ENCODE measurements around the gene SYNM.

Gene SYNM

DNA sequence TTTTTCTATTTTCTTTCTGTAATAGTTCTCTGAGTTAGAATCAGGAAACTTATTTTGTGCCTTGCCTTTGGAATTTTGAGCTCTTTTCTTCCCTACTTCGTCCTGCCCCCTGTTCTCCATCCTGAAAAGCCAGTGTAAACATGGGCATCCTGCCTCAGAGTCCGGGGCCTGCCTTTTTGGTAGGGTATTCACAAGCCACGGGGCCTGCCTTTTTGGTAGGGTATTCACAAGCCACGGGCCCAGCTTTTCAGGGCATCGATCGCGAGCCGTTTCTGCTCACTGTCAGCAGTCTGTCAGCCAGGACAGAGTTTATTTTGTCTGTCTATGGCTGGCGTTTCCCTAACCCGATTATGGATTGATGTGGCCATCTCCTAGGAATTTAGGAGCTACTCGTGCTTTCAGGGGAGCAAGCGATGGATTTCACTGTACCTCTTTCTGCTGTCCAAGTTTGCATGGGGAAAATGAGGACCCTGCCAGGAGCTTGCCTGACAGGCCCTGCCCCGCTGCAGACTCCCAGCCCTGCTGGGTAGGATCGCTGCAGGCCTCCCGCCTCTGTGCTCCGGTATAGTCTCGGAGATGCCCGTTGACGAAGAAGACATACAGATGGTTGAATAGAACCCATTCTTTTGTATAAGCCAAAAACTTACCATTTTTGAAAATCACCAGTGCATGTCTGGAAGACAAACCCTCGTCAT, 12.8 kb downstream of the SYNM start:
- Histone ChIP-seq H3K9ac (ENCODE audit: low read depth, low read length) (no peak overlapping the region), H3K4me1 (ENCODE audit: control insufficient read depth, insufficient read depth, low read length) (no peaks in the 10 kb centered on the region), H3K27me3 (ENCODE audit: control insufficient read depth, insufficient read depth, low read length) (no peaks in the 10 kb centered on the region), H3K36me3 (ENCODE audit: control insufficient read depth, insufficient read depth, low read length) (no peaks in the 10 kb centered on the region), H3K4me3 (ENCODE audit: low read depth, low read length) (no peak overlapping the region), H3K27ac (ENCODE audit: low read depth, low read length) (no peak overlapping the region), H3K9me3 (ENCODE audit: control insufficient read depth, insufficient read depth, low read length) (no peaks in the 10 kb centered on the region)

GRCh38 chr15:99118258-99118632, 13.4 kb downstream of the SYNM start:
- Histone ChIP-seq H3K4me3 (ENCODE audit: low read depth, low read length) (no peak overlapping the region), H3K9me3 (ENCODE audit: control insufficient read depth, insufficient read depth, low read length) (no peaks in the 10 kb centered on the region), H3K27me3 (ENCODE audit: control insufficient read depth, insufficient read depth, low read length) (no peaks in the 10 kb centered on the region), H3K4me1 (ENCODE audit: control insufficient read depth, insufficient read depth, low read length) (peaks cover under 1% of the 10 kb centered on the region; the same call in 1 of the 2 replicates), H3K27ac (ENCODE audit: low read depth, low read length) (no peak overlapping the region), H3K36me3 (ENCODE audit: control insufficient read depth, insufficient read depth, low read length) (no peaks in the 10 kb centered on the region), H3K9ac (ENCODE audit: low read depth, low read length) (no peak overlapping the region)

DNA sequence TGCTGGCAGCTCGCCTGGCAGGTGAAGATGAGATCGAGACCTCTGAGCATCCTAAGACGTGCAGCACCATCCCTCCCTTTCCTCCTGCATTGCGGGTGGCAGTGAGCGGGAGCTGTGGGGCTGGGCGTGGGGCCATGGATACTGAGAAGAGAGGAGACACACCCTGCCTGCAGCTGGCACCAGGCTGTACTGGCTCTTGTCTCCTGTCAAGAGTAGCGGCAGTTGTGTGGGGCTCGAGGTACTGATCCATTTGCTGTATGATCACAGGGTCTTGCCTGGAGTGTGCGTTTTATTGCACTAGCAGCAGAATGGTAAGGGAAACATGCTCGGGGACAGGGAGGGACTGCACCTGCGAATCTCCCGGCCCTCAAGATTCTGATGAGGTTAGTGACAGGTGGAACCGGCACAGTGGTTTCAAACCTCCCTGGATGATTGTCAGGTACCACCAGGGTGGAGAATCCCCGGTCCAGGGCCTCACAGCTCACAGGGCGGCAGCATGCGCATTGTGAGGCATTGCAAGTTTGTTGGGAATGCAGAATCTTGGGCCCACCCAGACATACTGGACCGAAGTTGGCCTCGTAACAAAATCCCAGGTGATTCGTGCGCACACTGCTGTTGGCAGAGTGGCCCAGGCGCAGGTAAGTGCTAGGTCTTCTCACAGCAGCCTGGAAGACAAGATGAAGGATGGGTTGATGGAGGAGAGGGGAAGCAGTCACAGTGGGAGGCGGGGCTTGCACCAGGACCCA, 14.1 kb downstream of the SYNM start:
- peaks cover 8% of the 10 kb centered on the region; the same call in 1 of the 2 replicates for H3K4me1 ChIP-seq (ENCODE audit: control insufficient read depth, insufficient read depth, low read length)
- no peak overlapping the region for H3K4me3 ChIP-seq (ENCODE audit: low read depth, low read length)
- H3K27ac ChIP-seq (ENCODE audit: low read depth, low read length), result no peak overlapping the region
- H3K27me3 ChIP-seq (ENCODE audit: control insufficient read depth, insufficient read depth, low read length), result no peaks in the 10 kb centered on the region
- H3K36me3 ChIP-seq (ENCODE audit: control insufficient read depth, insufficient read depth, low read length), result no peaks in the 10 kb centered on the region
- no peaks in the 10 kb centered on the region for H3K9me3 ChIP-seq (ENCODE audit: control insufficient read depth, insufficient read depth, low read length)
- H3K9ac ChIP-seq (ENCODE audit: low read depth, low read length), result no peak overlapping the region

GRCh38 chr15:99120050-99120777, 15.3 kb downstream of the SYNM start:
- no peaks in the 10 kb centered on the region for H3K27me3 ChIP-seq (ENCODE audit: control insufficient read depth, insufficient read depth, low read length)
- no peak overlapping the region for H3K27ac ChIP-seq (ENCODE audit: low read depth, low read length)
- no peaks in the 10 kb centered on the region for H3K9me3 ChIP-seq (ENCODE audit: control insufficient read depth, insufficient read depth, low read length)
- H3K9ac ChIP-seq (ENCODE audit: low read depth, low read length), result no peak overlapping the region
- no peak overlapping the region for H3K4me3 ChIP-seq (ENCODE audit: low read depth, low read length)
- no peaks in the 10 kb centered on the region for H3K36me3 ChIP-seq (ENCODE audit: control insufficient read depth, insufficient read depth, low read length)
- peaks cover 11% of the 10 kb centered on the region; the same call in 1 of the 2 replicates for H3K4me1 ChIP-seq (ENCODE audit: control insufficient read depth, insufficient read depth, low read length)

DNA sequence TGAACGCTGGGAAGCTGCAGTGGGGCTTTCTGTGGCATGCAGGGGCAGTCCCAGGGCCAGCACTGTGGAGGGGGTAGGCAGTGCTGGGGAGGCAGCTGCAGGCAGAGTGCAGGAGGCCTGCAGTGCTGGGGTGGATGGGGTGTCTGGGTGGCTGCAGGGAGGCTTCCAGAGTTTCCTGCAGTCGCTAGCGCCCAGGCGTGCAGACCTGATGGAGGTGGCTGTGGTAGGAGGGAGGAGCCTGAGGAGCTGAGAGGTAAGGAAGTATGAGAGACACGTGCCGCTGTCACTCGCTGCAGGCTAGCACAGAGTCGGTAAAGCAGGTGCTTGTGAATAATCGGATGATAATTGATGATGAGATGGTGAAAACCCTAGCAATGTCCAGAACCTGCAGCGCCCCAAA, 16.3 kb downstream of the SYNM start:
- H3K36me3 ChIP-seq (ENCODE audit: control insufficient read depth, insufficient read depth, low read length), result no peaks in the 10 kb centered on the region
- no peaks in the 10 kb centered on the region for H3K9me3 ChIP-seq (ENCODE audit: control insufficient read depth, insufficient read depth, low read length)
- H3K9ac ChIP-seq (ENCODE audit: low read depth, low read length), result no peak overlapping the region
- H3K27ac ChIP-seq (ENCODE audit: low read depth, low read length), result no peak overlapping the region
- H3K4me1 ChIP-seq (ENCODE audit: control insufficient read depth, insufficient read depth, low read length), result peaks cover 11% of the 10 kb centered on the region; the same call in 1 of the 2 replicates
- no peak overlapping the region for H3K4me3 ChIP-seq (ENCODE audit: low read depth, low read length)
- no peaks in the 10 kb centered on the region for H3K27me3 ChIP-seq (ENCODE audit: control insufficient read depth, insufficient read depth, low read length)

DNA sequence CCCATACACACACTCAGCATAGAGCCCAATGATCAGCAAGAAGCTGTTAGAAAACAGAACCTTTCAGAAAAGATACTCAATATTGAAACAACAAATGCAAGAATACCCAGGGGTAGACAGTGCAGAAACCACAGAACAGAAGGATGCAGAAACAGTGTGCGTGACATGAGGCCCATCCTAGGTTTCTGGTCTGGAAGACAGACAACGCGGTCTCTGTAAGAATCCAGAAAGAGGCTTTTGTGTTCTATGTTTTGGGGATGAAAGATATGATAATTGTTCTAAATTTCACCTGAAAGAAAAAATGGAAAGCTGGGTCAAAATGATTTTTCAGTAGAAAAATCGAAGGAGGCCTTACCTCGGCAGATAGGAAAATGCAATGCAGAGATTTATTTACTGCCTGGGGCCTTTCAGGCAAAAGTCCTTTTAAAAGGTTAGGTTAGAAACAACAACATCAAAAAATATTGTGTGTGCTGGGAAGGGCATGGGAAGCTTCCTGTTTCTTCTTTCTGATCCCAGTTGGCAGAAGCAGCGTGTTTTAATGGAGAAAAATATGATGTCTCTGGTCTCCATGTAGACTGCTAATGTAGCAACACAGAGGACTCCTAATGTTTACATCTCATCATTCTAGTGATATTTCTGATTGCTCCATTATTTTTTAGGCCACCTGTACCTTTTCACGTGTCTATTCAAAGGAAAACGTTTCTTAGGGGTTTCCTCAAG, 17.0 kb downstream of the SYNM start:
- Histone ChIP-seq H3K9ac (ENCODE audit: low read depth, low read length) (no peak overlapping the region), H3K36me3 (ENCODE audit: control insufficient read depth, insufficient read depth, low read length) (no peaks in the 10 kb centered on the region), H3K27ac (ENCODE audit: low read depth, low read length) (no peak overlapping the region), H3K4me1 (ENCODE audit: control insufficient read depth, insufficient read depth, low read length) (peaks cover 11% of the 10 kb centered on the region; the same call in 1 of the 2 replicates), H3K9me3 (ENCODE audit: control insufficient read depth, insufficient read depth, low read length) (no peaks in the 10 kb centered on the region), H3K27me3 (ENCODE audit: control insufficient read depth, insufficient read depth, low read length) (no peaks in the 10 kb centered on the region), H3K4me3 (ENCODE audit: low read depth, low read length) (no peak overlapping the region)

- peak overlapping the region; percentile 80 for H3K27ac ChIP-seq (ENCODE audit: low read depth, low read length)
- H3K4me3 ChIP-seq (ENCODE audit: low read depth, low read length), result no peak overlapping the region
- no peak overlapping the region for H3K9ac ChIP-seq (ENCODE audit: low read depth, low read length)
Observed at GRCh38 chr15:99122831-99123712, 18.2 kb downstream of the SYNM start.

GRCh38 chr15:99123713-99124451, 19.0 kb downstream of the SYNM start:
- Histone ChIP-seq H3K27ac (ENCODE audit: low read depth, low read length) (peak overlapping the region; percentile 80), H3K27me3 (ENCODE audit: control insufficient read depth, insufficient read depth, low read length) (no peaks in the 10 kb centered on the region), H3K4me1 (ENCODE audit: control insufficient read depth, insufficient read depth, low read length) (peaks cover 11% of the 10 kb centered on the region; the same call in 1 of the 2 replicates), H3K9me3 (ENCODE audit: control insufficient read depth, insufficient read depth, low read length) (no peaks in the 10 kb centered on the region), H3K4me3 (ENCODE audit: low read depth, low read length) (no peak overlapping the region), H3K9ac (ENCODE audit: low read depth, low read length) (no peak overlapping the region), H3K36me3 (ENCODE audit: control insufficient read depth, insufficient read depth, low read length) (no peaks in the 10 kb centered on the region)

More at GRCh38 chr15:99122831-99123712, 18.2 kb downstream of the SYNM start:
- Histone ChIP-seq H3K27me3 (ENCODE audit: control insufficient read depth, insufficient read depth, low read length) (no peaks in the 10 kb centered on the region), H3K9me3 (ENCODE audit: control insufficient read depth, insufficient read depth, low read length) (no peaks in the 10 kb centered on the region), H3K4me1 (ENCODE audit: control insufficient read depth, insufficient read depth, low read length) (peaks cover 11% of the 10 kb centered on the region; the same call in 1 of the 2 replicates), H3K36me3 (ENCODE audit: control insufficient read depth, insufficient read depth, low read length) (no peaks in the 10 kb centered on the region)

DNA sequence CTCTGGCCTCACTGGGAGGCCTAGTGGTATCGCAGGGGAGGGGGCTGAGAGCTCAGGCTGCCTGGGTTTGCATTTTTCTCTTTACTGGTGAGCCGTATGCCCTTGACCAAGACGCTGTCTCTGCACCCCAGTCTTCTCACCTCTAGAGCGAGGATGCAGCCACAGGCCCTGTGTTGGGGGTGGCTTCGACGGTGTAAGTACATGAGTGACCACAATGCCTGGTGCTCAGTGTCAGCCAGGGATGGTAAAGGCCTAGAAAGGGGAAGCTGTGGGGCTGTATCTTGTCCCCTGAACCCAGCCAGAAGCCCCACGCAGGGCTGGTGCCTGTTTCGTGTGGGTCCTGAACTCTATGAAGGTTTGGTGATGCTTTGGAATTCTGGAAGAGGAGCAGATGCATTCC, 19.8 kb downstream of the SYNM start:
- Histone ChIP-seq H3K9ac (ENCODE audit: low read depth, low read length) (no peak overlapping the region), H3K4me3 (ENCODE audit: low read depth, low read length) (no peak overlapping the region), H3K4me1 (ENCODE audit: control insufficient read depth, insufficient read depth, low read length) (peaks cover 11% of the 10 kb centered on the region; the same call in 1 of the 2 replicates), H3K27ac (ENCODE audit: low read depth, low read length) (no peak overlapping the region), H3K36me3 (ENCODE audit: control insufficient read depth, insufficient read depth, low read length) (no peaks in the 10 kb centered on the region), H3K9me3 (ENCODE audit: control insufficient read depth, insufficient read depth, low read length) (no peaks in the 10 kb centered on the region), H3K27me3 (ENCODE audit: control insufficient read depth, insufficient read depth, low read length) (no peaks in the 10 kb centered on the region)

Measured in HUES48 (cell line).